ENCODE results near the gene ATP8A2.
A peak's percentile ranks its signal among the peaks of the same experiment; 100 is the strongest.
"Not testable (repeated sequence)": the region's sequence is repeated elsewhere in the genome, so short reads cannot be mapped to it uniquely, and the experiment has no call there.

ATP8A2 gene

GRCh38 chr13:25371875-25372283 is at the start of gene ATP8A2:
ATP8A2 (plus strand) TSS chr13:25371974; CDS start chr13:25372213, 239 bp downstream.
- DNase-seq (ENCODE audit: low read depth) = no peak

GRCh38 chr13:25324100-25324499 is 47.7 kb upstream of the ATP8A2 start:
- DNase-seq (ENCODE audit: low read depth) = no peak

- DNase-seq (ENCODE audit: low read depth) = peak; percentile 8
Observed at GRCh38 chr13:25329706-25330105, 42.1 kb upstream of the ATP8A2 start.

- no peak for DNase-seq (ENCODE audit: low read depth)
Observed at GRCh38 chr13:25330541-25330940, 41.2 kb upstream of the ATP8A2 start.

- peak; percentile 26 for DNase-seq (ENCODE audit: low read depth)
Observed at GRCh38 chr13:25335856-25336255, 35.9 kb upstream of the ATP8A2 start.

- no peak for DNase-seq (ENCODE audit: low read depth)
Observed at GRCh38 chr13:25345576-25345975, 26.2 kb upstream of the ATP8A2 start.

- no peak for DNase-seq (ENCODE audit: low read depth)
Observed at GRCh38 chr13:25347151-25347550, 24.6 kb upstream of the ATP8A2 start.

- no peak for DNase-seq (ENCODE audit: low read depth)
Observed at GRCh38 chr13:25351404-25351803, 20.4 kb upstream of the ATP8A2 start.

- no peak for DNase-seq (ENCODE audit: low read depth)
Observed at GRCh38 chr13:25352230-25352629, 19.5 kb upstream of the ATP8A2 start.

GRCh38 chr13:25352806-25353205 is 19.0 kb upstream of the ATP8A2 start:
- DNase-seq (ENCODE audit: low read depth) = no peak

GRCh38 chr13:25353344-25353743 is 18.4 kb upstream of the ATP8A2 start:
- no peak for DNase-seq (ENCODE audit: low read depth)

GRCh38 chr13:25354377-25354776 is 17.4 kb upstream of the ATP8A2 start:
- DNase-seq (ENCODE audit: low read depth) = no peak

GRCh38 chr13:25360443-25360842 is 11.3 kb upstream of the ATP8A2 start:
- DNase-seq (ENCODE audit: low read depth) = not testable (repeated sequence)

- no peak for DNase-seq (ENCODE audit: low read depth)
Observed at GRCh38 chr13:25365720-25366235, 6.0 kb upstream of the ATP8A2 start.

GRCh38 chr13:25371158-25371874 is 458 bp upstream of the ATP8A2 start:
- DNase-seq (ENCODE audit: low read depth) = no peak

GRCh38 chr13:25372284-25373081 is 709 bp downstream of the ATP8A2 start:
- no peak for DNase-seq (ENCODE audit: low read depth)

GRCh38 chr13:25375727-25376358 is 4.1 kb downstream of the ATP8A2 start:
- peak; percentile 13 for DNase-seq (ENCODE audit: low read depth)

- no peak for DNase-seq (ENCODE audit: low read depth)
Observed at GRCh38 chr13:25377244-25377962, 5.6 kb downstream of the ATP8A2 start.

- no peak for DNase-seq (ENCODE audit: low read depth)
Observed at GRCh38 chr13:25378528-25378927, 6.8 kb downstream of the ATP8A2 start.

- no peak for DNase-seq (ENCODE audit: low read depth)
Observed at GRCh38 chr13:25379011-25379410, 7.2 kb downstream of the ATP8A2 start.

GRCh38 chr13:25380082-25380481 is 8.3 kb downstream of the ATP8A2 start:
- no peak for DNase-seq (ENCODE audit: low read depth)

- DNase-seq (ENCODE audit: low read depth) = no peak
Observed at GRCh38 chr13:25380741-25381324, 9.1 kb downstream of the ATP8A2 start.

Measured in stromal cell of bone marrow (primary cell).